Suprapubic skin (tissue), 2 donors: ENCODE data around the gene IP6K1.

ENCODE experiments used
- EP300 ChIP-seq: sonication (generic); formaldehyde crosslinking; IDR thresholded peaks from one replicate; pipeline ENCODE4 v1.6.1; 2017; ENCODE audit warnings: antibody characterized with exemption
- POLR2A ChIP-seq, 2 donors: fragments of 450-650 bp; IDR thresholded peaks; one replicate each; pipeline ENCODE4 v1.6.1; 2017; ENCODE audit warnings: antibody characterized with exemption in 2 of 2, mild to moderate bottlenecking in 2 of 2, moderate library complexity in 2 of 2

DNA sequence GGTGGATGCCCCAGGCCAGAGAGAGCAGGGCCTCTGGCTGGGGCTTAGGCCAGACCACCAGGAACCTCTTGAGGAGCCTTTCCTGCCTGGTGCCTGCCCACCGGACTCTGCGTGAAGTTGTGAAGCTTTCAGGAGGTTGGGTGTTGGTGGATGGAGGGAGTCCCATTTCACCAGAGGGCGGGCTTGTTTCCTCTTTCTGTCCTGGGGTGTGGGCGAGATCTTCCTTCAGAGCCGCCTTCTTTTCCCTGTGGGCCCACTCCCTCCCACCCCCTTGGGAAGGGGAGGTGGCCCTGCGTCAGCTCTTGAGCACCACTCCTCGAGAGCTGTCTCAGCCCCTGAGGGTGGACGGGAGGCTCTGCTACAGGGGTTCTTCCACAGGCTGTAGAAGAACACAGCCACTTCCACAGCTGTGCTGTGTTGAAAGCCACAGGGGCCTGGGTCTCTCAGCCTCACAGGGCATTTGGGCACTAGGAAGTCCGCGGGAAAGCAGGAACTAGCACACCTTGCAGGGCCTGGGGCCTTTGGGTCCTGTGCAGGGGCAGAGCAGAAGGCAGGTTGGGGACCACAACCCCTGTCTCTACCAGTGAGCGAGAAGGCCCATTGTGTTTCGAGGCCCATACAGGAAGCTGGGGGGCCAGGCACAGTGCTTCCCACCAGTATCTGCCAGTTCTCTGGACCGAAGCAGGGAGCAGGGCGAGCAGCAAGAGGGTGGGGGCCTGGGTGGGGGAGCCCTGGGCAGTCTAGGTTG lies 69.0 kb downstream of the IP6K1 start:
- TF ChIP-seq EP300, result no peak
- no peak for TF ChIP-seq POLR2A (IDR thresholded peaks at IDR 0.05)
